ENCODE data around the gene ADAM15.

Gene ADAM15

GRCh38 chr1:155023627-155024026 is 27.5 kb upstream of the ADAM15 start:
- no peak for DNase-seq (ENCODE audit: low read depth)
- H3K4me3 ChIP-seq (ENCODE audit: low read length) = no peak overlapping the region
- no peak for TF ChIP-seq CTCF (conservative IDR thresholded peaks at IDR 0.05; ENCODE audit: low read length)

GRCh38 chr1:155024315-155024714 is 26.8 kb upstream of the ADAM15 start:
- H3K4me3 ChIP-seq (ENCODE audit: low read length) = no peak overlapping the region
- TF ChIP-seq CTCF (conservative IDR thresholded peaks at IDR 0.05; ENCODE audit: low read length) = no peak
- no peak for DNase-seq (ENCODE audit: low read depth)

GRCh38 chr1:155026154-155026553 is 25.0 kb upstream of the ADAM15 start:
- no peak for TF ChIP-seq CTCF (conservative IDR thresholded peaks at IDR 0.05; ENCODE audit: low read length)
- H3K4me3 ChIP-seq (ENCODE audit: low read length) = no peak overlapping the region
- no peak for DNase-seq (ENCODE audit: low read depth)

- no peak overlapping the region for H3K4me3 ChIP-seq (ENCODE audit: low read length)
- TF ChIP-seq CTCF (conservative IDR thresholded peaks at IDR 0.05; ENCODE audit: low read length) = no peak
- no peak for DNase-seq (ENCODE audit: low read depth)
These were observed 24.5 kb upstream of the ADAM15 start for GRCh38 chr1:155026588-155026987.

GRCh38 chr1:155029513-155030242 is 21.4 kb upstream of the ADAM15 start:
- no peak for DNase-seq (ENCODE audit: low read depth)
- no peak overlapping the region for H3K4me3 ChIP-seq (ENCODE audit: low read length)
- TF ChIP-seq CTCF (conservative IDR thresholded peaks at IDR 0.05; ENCODE audit: low read length) = no peak

GRCh38 chr1:155030243-155030795 is 20.8 kb upstream of the ADAM15 start:
- no peak overlapping the region for H3K4me3 ChIP-seq (ENCODE audit: low read length)
- TF ChIP-seq CTCF (conservative IDR thresholded peaks at IDR 0.05; ENCODE audit: low read length) = no peak
- no peak for DNase-seq (ENCODE audit: low read depth)

- no peak overlapping the region for H3K4me3 ChIP-seq (ENCODE audit: low read length)
- no peak for TF ChIP-seq CTCF (conservative IDR thresholded peaks at IDR 0.05; ENCODE audit: low read length)
These were observed 20.2 kb upstream of the ADAM15 start for GRCh38 chr1:155030899-155031298.

More at GRCh38 chr1:155030899-155031298, 20.2 kb upstream of the ADAM15 start:
- DNase-seq (ENCODE audit: low read depth) = no peak
